HG03097 (cell line): ENCODE results near the gene FOXK2.

Experiments used
- ATAC-seq: cut with Tn5 transposase; IDR thresholded peaks from one replicate; pipeline ENCODE4 v1.9.1; 2021; ENCODE audit not compliant: unreplicated experiment, low FRiP score

The FOXK2 gene

DNA sequence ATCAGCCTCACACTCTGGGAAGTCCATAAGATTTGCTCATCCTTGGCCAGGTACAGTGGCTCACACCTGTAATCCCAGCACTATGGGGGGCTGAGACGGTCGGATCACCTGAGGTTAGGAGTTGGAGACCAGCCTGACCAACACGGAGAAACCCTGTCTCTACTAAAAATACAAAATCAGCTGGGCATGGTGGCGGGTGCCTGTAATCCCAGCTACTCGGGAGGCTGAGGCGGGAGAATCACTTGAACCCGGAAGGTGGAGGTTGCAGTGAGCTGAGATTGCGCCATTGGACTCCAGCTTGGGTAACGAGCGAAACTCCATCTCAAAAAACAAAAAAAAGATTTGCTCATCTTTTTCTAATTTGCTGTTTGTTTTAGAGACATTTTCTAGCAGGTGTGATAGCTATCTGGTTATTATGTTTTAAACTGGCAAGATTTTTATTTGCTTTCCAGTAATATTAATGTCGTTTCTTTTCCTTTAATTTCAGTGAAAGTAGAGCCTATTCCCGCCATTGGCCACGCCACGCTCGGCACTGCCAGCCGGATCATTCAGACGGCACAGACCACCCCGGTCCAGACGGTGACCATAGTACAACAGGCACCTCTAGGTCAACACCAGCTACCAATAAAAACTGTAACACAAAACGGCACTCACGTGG, 67.2 kb downstream of the FOXK2 start:
- ATAC-seq, result no peak

DNA sequence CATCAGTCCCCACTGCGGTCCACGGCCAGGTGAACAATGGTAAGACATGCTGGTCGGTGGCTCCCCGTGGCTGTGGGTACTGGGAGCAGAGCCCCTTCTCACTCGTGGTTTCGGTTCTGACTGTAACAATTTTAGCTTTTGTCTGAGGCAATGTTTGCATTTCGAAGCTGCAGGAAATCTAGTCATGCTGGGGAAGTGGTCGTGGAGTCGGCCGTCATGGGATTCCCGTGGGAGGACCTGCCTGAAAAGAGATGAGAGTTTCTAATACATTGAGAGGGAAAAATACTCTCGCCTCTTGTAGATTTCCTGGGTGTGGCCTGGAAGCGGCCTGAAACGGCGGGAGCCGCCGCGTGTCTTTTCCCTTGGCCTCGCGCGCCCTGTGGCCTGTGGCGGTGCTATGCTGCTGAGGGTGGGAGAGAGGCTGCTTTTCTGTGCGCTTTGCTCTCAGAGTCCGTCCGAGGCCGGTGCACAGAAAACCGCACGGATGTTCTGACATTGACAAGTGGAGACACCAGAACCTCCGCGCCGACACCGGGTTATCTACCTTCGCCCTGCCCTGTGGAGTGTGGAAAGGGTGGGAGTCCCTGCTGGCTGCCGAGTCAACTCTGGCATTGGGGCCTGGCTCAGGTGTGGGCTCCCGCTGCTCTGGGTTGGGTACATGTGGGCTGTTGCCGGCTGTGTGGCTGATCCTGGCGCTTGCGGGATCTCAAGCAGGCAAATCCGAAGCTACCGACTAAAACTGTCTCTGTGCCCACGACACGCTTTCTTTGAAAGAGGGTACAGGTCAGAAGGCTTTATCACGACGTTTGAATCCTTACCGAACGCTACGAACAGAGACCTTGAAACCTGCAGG, 67.9 kb downstream of the FOXK2 start:
- ATAC-seq, result no peak

- no peak for ATAC-seq
Measured at GRCh38 chr17:82588266-82589175, 69.0 kb downstream of the FOXK2 start.

GRCh38 chr17:82589851-82590180, 70.3 kb downstream of the FOXK2 start:
- ATAC-seq, result no peak

DNA sequence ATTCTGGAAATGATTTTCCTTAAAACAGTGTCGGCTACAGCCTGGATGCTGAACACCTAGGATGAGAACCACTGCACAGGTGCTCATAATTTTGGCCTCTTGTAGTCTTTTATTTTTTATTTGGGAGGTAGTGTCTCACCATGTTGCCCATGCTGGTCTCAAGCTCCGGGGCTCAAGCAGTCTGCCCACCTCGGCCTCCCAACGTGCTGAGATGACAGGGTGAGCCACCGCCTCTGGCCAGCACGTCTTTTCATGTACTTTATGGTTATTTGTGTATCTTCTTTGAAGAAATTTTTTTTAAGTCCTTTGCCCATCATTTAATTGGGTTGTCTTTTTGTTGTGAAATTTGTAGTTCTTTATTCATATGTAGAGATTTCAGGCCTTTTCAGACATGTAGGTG, 70.7 kb downstream of the FOXK2 start:
- ATAC-seq, result no peak

DNA sequence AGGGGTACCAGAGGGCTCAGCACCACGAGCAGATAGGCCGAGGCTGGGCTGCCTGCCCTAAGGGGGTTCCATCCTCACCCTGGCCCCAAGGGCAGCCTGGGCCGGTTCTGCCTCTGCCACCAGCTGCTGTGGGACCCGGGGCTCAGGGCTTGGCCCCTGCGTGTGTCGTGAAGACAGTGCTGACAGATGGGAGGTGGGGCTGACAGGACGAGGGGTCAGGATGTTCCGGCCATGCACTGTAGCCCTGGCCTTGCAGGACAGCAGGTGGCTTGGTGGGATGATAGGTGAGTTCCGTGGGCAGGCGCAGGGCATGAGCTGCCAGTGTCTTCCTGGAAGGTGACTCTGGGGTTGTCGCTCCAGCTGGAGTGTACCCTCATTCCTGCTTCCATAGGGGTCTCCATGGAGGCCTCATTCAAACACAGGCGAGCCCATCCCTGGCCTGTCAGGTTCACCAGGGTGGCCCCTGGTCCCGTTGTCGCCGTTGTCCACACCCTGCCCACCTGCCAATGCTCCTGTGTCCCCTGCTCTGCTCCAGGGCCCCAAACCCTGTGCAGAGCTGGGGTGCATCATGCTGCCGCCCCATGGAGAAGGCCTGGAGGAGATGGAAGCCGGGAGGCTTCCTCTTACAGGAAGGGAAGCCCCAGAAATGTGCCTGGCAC, 71.5 kb downstream of the FOXK2 start:
- no peak for ATAC-seq

DNA sequence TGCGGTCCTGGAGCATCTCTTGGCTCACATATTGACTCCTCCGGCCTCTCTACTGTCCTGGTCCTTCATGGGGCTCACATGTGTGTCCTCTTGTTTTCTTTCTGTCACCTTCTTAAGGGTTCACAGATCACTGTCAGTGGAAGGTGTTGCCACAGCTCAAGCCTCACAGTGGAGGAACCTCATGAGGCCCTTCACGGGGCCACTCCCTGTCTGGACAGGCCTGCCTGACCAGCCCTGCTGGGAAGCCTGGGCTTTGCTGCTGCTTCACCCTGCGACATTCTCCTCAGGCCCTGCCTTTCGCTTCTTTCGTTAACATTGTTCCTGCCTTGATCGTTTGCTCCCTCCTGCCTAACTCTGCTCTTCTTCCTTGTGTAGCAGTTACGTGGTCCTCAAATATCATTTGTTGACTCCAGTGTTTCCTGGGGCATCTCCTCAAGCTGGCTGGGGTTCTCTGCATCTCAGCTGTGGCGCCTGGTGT, 72.8 kb downstream of the FOXK2 start:
- no peak for ATAC-seq

GRCh38 chr17:82592767-82593589, 73.4 kb downstream of the FOXK2 start:
- no peak for ATAC-seq

- no peak for ATAC-seq
Measured at GRCh38 chr17:82593590-82594087, 74.1 kb downstream of the FOXK2 start.

GRCh38 chr17:82594571-82594970, 75.0 kb downstream of the FOXK2 start:
- no peak for ATAC-seq

DNA sequence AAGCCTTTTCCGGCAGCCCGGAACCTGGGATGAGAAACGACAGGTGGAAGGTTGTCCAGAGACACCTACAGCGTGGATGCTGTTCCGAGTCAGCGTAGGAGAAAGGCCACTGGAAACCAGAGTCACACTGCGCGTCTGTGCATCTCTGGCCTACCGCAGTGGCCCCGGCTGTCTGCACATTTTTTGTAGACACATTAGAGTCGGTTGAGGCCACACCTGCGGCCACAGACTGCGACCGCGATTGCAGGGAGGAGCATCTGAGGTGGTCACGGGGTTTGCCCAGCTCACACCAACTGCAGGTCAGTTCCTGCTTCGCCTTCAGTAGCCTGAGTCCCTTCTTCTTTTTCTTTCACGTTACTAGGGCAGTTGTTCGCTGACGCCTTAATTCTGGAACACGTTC, 76.4 kb downstream of the FOXK2 start:
- no peak for ATAC-seq

DNA sequence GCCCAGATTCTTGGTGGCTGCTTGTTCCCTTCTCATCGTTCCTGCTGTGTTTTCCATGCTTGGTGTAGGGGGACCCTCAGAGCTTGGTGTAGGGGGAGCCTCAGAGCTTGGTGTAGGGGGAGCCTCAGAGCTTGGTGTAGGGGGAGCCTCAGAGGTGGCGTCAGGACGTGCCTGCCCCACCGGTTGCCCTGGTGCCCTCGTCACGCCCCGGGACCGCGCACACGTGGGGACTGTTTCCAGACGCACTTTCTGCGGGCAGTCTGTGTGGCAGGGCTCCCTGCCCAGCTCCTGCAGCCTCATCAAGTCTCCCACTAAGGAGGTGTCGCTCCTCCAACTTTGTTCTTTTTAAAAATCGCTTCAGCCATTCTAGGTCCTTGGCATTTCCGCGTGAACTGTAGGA, 76.8 kb downstream of the FOXK2 start:
- no peak for ATAC-seq

DNA sequence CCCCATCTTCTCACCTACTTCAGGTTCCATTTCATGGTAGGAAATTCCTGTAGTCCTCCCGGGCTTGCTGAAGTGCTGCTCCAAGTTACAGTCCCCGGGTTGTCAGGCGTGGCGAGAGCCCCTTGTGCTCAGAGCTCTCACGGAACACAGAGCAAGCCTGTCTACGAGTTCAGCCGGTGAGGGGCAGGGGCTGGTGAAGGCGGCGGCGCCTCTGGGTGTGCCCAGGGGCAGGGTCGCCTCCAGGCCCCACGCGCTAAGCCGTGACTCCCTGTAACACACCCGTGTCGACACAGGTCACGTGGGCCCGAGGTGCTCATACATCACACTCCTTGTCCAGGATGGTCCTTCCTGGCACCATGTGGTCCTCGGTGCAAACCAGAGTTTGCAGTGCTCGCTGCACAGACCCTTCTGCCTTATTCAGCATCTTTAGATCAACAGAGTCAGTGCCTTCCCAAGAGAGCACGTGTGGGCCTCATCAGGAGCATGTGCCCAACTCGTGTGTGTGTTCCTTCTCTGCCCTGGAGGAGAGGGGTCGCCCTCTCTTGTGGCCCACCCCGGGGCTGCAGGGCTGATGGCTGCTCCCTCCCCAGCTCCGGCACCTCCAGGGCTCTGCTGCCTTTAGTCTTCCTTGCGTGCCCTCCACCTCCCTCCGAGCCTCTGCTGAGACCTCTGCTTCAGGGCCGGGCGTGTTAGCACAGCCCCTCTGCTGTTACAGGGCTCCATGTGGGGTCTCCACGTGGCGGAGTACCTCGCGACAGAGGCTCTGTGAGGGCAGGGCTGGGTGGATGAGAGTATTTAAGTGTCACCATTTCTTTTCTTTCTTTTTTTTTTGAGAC, 77.5 kb downstream of the FOXK2 start:
- no peak for ATAC-seq

DNA sequence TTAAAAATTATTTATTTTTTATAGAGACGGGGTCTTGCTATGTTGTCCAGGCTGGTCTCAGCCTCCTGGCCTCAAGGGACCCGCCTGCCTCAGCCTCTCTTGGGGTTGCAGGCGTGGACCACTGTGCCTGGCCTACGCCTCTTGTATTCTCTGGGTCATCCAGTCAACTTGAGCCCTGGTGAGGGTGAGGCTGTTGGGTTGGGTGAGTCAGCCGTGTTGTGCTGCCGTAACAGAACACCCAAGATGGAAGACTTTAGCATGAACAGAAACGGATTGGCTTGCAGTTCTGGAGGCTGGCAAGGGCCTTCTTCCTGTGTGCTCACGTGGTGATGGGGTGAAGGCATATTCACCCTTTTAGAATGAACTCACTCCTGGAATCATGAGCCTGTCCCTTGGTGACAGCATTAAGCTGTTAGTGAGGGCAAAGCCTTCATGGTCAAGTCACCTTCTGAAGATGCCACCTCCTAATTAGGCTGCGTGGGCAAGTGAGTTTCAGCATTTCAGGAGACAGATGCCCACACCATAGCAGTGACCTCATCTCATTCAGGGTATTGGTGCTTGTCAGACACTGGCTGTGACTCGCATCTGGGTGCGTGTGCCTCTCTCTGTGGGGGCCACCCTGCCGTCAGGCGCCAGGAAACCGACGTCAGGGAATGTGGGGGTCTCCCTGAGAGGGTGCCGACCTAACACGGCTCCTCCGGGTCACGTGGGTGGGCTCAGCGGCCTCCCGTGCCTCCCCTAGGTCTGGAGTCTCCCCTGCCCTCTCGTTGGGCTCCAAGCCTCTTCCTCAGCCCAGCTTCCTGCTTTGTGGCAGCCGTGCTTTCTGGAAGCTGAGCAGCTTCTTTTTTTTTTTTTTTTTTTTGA, 79.0 kb downstream of the FOXK2 start:
- no peak for ATAC-seq

DNA sequence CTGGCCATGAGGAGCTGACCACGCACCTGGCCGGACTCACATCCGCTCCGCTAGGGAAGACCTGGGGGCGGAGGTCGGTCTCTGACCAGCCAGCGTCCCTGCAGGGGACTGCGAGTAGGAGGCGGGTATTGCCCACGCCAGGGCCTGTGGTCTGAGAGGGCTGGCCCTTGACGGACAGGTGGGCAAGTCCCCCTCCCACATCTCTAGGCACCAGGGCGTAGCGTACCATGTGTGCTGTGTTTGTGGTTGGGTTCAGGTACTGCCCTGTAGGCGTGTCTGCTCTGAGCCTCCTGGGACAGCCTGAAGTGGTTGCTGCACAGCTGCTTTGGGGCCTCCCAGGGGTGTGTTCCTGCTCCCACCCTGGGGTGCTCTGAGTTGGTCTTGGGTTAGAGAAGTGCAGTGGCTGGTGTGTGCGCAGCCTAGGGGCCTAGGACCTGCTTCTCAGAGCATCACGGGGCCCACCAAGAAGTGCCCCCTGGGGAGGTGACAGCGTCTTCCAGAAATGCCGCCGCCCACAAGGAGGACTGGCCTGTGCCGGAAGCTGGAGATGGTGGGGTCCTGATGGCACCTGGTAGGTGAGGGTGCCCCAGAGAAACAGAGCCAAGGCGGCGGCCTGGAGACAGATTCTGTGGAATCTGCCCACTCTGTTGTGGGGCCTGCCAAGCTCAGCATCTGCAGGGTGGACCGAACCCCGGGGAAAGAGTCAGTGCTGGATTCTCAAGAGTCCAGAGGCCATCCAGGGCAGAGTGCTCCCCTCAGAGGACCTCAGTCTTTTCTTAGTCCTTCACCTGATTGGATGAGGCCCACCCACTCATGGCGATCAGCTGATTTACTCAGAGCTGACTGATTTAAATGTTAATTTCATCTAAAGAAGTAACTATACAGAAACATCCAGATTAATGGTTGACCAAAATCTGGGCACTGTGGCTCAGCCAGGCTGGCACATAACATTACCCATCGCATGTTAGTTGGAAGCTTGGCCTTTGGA, 80.4 kb downstream of the FOXK2 start:
- ATAC-seq, result no peak

DNA sequence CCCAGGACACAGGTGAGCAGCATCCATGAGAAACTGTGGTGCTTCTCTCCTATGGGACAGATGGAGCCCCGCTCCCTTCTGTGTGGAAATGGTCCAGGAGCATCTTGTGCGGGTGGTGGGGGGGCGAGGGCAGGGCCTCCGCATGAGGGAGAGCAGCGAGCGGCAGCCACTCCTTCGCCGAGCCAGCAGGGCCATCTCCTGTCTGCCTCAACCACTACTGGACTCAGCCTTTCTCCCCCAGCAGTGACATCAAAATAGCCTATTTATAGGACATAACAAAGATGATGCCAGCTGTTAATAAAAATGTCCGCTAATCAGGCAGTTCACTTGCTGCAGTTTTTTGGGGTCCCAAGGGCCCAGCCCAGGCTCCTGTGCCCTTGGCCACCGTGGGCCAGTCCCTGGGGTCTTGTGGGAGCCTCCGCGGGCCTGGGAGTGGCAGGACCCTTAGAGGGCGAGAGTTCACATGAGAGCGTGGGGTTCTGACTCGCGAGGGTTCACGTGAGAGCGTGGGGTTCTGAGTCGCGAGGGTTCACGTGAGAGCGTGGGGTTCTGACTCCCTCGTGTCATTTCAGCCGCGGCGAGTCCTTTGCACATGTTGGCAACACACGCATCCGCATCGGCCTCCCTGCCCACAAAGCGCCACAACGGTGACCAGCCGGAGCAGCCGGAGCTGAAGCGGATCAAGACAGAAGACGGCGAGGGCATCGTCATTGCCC, 81.4 kb downstream of the FOXK2 start:
- no peak for ATAC-seq
